ENCODE measurements around the gene GRWD1.

GRCh38 chr19:48501494-48502349 is 55.9 kb downstream of the GRWD1 start:
- TF ChIP-seq CTCF (IDR thresholded peaks at IDR 0.05; ENCODE audit: low read length) (no peak), EZH2 (IDR thresholded peaks at IDR 0.05; ENCODE audit: borderline replicate concordance, low read length) (no peak)
